GM19025 (cell line): ENCODE results near the gene PNLIPRP3.
A peak's percentile ranks its signal among the peaks of the same experiment; 100 is the strongest.
"Not testable (repeated sequence)": the region's sequence is repeated elsewhere in the genome, so short reads cannot be mapped to it uniquely, and the experiment has no call there.

ENCODE experiments used
- ATAC-seq: cut with Tn5 transposase; IDR thresholded peaks from one replicate; pipeline ENCODE4 v1.9.1; 2021; ENCODE audit warnings: mild to moderate bottlenecking, low read depth, moderate library complexity; ENCODE audit not compliant: unreplicated experiment

Gene PNLIPRP3

GRCh38 chr10:116427671-116428070 is at the start of gene PNLIPRP3:
TSS of gene PNLIPRP3 (plus strand) at chr10:116427847. CDS start at chr10:116428013, 166 bp downstream.
- no peak for ATAC-seq

GRCh38 chr10:116382290-116382689 is 45.4 kb upstream of the PNLIPRP3 start:
- ATAC-seq = no peak

- no peak for ATAC-seq
Observed at GRCh38 chr10:116385311-116385710, 42.3 kb upstream of the PNLIPRP3 start.

GRCh38 chr10:116385994-116386809 is 41.4 kb upstream of the PNLIPRP3 start:
- ATAC-seq = no peak

- ATAC-seq = not testable (repeated sequence)
Observed at GRCh38 chr10:116393246-116393831, 34.3 kb upstream of the PNLIPRP3 start.

GRCh38 chr10:116395223-116395985 is 32.2 kb upstream of the PNLIPRP3 start:
- no peak for ATAC-seq

- ATAC-seq = no peak
Observed at GRCh38 chr10:116398224-116398623, 29.4 kb upstream of the PNLIPRP3 start.

GRCh38 chr10:116402858-116403257 is 24.8 kb upstream of the PNLIPRP3 start:
- no peak for ATAC-seq

GRCh38 chr10:116403740-116404250 is 23.9 kb upstream of the PNLIPRP3 start:
- ATAC-seq = no peak

GRCh38 chr10:116408719-116409118 is 18.9 kb upstream of the PNLIPRP3 start:
- ATAC-seq = peak; percentile 67

- no peak for ATAC-seq
Observed at GRCh38 chr10:116410351-116410750, 17.3 kb upstream of the PNLIPRP3 start.

GRCh38 chr10:116417821-116418220 is 9.8 kb upstream of the PNLIPRP3 start:
- ATAC-seq = no peak

- no peak for ATAC-seq
Observed at GRCh38 chr10:116418389-116418788, 9.3 kb upstream of the PNLIPRP3 start.

GRCh38 chr10:116421815-116422214 is 5.8 kb upstream of the PNLIPRP3 start:
- ATAC-seq = no peak

- ATAC-seq = no peak
Observed at GRCh38 chr10:116429288-116429977, 1.8 kb downstream of the PNLIPRP3 start.

GRCh38 chr10:116430288-116430687 is 2.6 kb downstream of the PNLIPRP3 start:
- no peak for ATAC-seq

GRCh38 chr10:116431598-116431997 is 4.0 kb downstream of the PNLIPRP3 start:
- ATAC-seq = no peak

GRCh38 chr10:116437076-116437692 is 9.5 kb downstream of the PNLIPRP3 start:
- ATAC-seq = no peak

GRCh38 chr10:116440330-116441030 is 12.8 kb downstream of the PNLIPRP3 start:
- no peak for ATAC-seq
